ENCODE data around the gene ATAD1. TPM values are rescaled to one million over a fixed set of nuclear protein-coding genes. Genes with fewer than 3 reads are reported as not detected.

The ATAD1 gene
- total and polyA plus RNA-seq, 2 of the 8 experiments (the other 6 are each of a cell fraction or from before 2014, with no cell fraction given): 8.9 to 35.3 TPM

GRCh38 chr10:87734987-87735827 lies 82.8 kb downstream of the ATAD1 start (continued):
- no peak for TF ChIP-seq E2F6 (IDR thresholded peaks at IDR 0.05)
- TF ChIP-seq SP4 (IDR thresholded peaks at IDR 0.05; ENCODE audit: low read length): peak; percentile 28; the same call in 1 of the 2 replicates
- no peak for TF ChIP-seq HDAC2 (IDR thresholded peaks at IDR 0.05; ENCODE audit: borderline replicate concordance in 1 of 2, low read depth in 2 of 2, low read length in 2 of 2)

Data from H1 (cell line).